Right lobe of liver (tissue), 6 donors: ENCODE data around the gene C6orf15. TPM values are rescaled to one million over a fixed set of nuclear protein-coding genes. Genes with fewer than 3 reads are reported as not detected.
"Not testable (repeated sequence)": the region's sequence is repeated elsewhere in the genome, so short reads cannot be mapped to it uniquely, and the experiment has no call there.

Experiments used
- ATAC-seq, 4 donors: fragments of 200-7000 bp; cut with Tn5 transposase; one replicate each; pipeline ENCODE4 v1.9.1; 2020; ENCODE audit warnings: mild to moderate bottlenecking in 4 of 4, moderate library complexity in 4 of 4
- DNase-seq, 3 donors: peaks; one replicate each; pipeline ENCODE4 v3.0.0-alpha.2; 2020
- H3K27ac ChIP-seq, 3 donors: fragments of 200-600 bp; one replicate each; pipeline ENCODE4 v1.8.0; 2022
- H3K27me3 ChIP-seq, 2 donors: fragments of 200-600 bp; one replicate each; pipeline ENCODE4 v1.8.0; 2022
- H3K36me3 ChIP-seq, 4 donors: fragments of 200-600 bp; sonication (generic) in 1 of 4; one replicate each; pipeline versions ENCODE4 v1.5.1 to v1.8.0; 2017 to 2022; ENCODE audit warnings: control low read depth in 1 of 4
- H3K4me1 ChIP-seq, 4 donors: fragments of 200-600 bp; sonication (generic) in 1 of 4; one replicate each; pipeline versions ENCODE4 v1.5.1 to v1.8.0; 2017 to 2022; ENCODE audit warnings: control low read depth in 1 of 4
- H3K4me3 ChIP-seq, 3 donors: fragments of 200-600 bp; one replicate each; pipeline ENCODE4 v1.8.0; 2022
- H3K9me3 ChIP-seq, 4 donors: fragments of 200-600 bp; sonication (generic) in 1 of 4; one replicate each; pipeline versions ENCODE4 v1.5.1 to v1.8.0; 2017 to 2022; ENCODE audit warnings: control low read depth in 1 of 4
- POLR2A ChIP-seq: fragments of 450-650 bp; IDR thresholded peaks from one replicate; pipeline ENCODE4 v1.6.1; 2017; ENCODE audit warnings: antibody characterized with exemption, mild to moderate bottlenecking
- WGBS: methylation state at CpG from one replicate; pipeline ENCODE4 v1.1.6; 2018; ENCODE audit warnings: low coverage, low lambda C conversion rate; ENCODE audit not compliant: insufficient coverage; ENCODE audit errors: missing lambda C conversion rate; 5-methylcytosine and 5-hydroxymethylcytosine counted together
- intact Hi-C, 2 donors: fragments of 100-400 bp; cut with DNase I; formaldehyde crosslinking; loops; one replicate each; pipeline versions ENCODE4 v1.11.2 to v1.14.1; 2022
- total RNA-seq, 6 experiments: library from RNA; depleted of rRNA in 2 of 6; stranded (reverse); fragments of >200 nt in 2 of 6; fragmentation: NEBNext Ultra II Directional in 3 of 6; extraction: Animal tissue kit (Norgen Biotek cat#: 25700) in 3 of 6; gene quantifications; one replicate each; pipeline versions ENCODE4 v1.1.0 to v1.2.4, GENCODE V29; 2016 to 2023
- TF ChIP-seq, protein P1 (sequence below), 4 donors: fragments of 200-600 bp in 3 of 4; fragments of 450-650 bp in 1 of 4; IDR thresholded peaks; one replicate each; pipeline versions ENCODE4 v1.5.1 to v1.8.0; 2016 to 2022; ENCODE audit warnings: antibody characterized with exemption in 4 of 4, mild to moderate bottlenecking in 2 of 4
- donor health status: DM: no; HTN: yes; CAD: no.
- donor health status: DM: no; HTN: no; CAD: no.
- donor health status: DM: no; HTN: no; CAD: no.
- donor health status: DM: no; HTN: yes; CAD: no.
- donor health status: DM: no; HTN: yes; CAD: no.

The C6orf15 gene
- total RNA-seq, 6 experiments from 2014 or later: not detected

DNA sequence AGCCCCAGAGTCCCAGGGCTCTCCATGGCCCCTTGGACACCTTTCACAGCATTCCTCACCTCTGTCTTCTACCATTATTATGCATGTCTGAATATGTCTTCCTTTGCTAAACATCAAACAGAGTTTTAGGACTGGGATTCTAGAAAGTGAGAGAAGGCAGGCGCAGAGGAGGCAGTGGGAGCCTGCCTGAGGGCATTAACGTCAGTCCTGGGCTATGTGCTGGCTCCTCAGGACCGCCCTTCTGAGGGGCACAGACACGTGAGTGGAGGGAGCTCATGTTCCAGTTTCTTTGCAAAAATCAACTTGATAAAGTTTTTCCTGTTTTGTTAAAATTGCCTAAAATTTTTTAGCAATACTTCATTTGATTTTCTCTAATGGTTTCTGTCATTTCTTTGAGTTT is 38.0 kb downstream of the C6orf15 start:
- Histone ChIP-seq H3K4me1 (peaks cover 0 to 6% (median 0%) of the 10 kb centered on the region in 4 donors), H3K4me3 (no peak overlapping the region), H3K36me3 (no peaks in the 10 kb centered on the region), H3K27ac (no peak overlapping the region), H3K27me3 (no peaks in the 10 kb centered on the region), H3K9me3 (no peaks in the 10 kb centered on the region)
- TF ChIP-seq, protein P1, sequence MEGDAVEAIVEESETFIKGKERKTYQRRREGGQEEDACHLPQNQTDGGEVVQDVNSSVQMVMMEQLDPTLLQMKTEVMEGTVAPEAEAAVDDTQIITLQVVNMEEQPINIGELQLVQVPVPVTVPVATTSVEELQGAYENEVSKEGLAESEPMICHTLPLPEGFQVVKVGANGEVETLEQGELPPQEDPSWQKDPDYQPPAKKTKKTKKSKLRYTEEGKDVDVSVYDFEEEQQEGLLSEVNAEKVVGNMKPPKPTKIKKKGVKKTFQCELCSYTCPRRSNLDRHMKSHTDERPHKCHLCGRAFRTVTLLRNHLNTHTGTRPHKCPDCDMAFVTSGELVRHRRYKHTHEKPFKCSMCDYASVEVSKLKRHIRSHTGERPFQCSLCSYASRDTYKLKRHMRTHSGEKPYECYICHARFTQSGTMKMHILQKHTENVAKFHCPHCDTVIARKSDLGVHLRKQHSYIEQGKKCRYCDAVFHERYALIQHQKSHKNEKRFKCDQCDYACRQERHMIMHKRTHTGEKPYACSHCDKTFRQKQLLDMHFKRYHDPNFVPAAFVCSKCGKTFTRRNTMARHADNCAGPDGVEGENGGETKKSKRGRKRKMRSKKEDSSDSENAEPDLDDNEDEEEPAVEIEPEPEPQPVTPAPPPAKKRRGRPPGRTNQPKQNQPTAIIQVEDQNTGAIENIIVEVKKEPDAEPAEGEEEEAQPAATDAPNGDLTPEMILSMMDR (IDR thresholded peaks at IDR 0.05): no peak
- TF ChIP-seq POLR2A: no peak
- DNase-seq: no peak
- intact Hi-C loops: no loop called here
- ATAC-seq: no peak
- 70% methylated on average over 4 of the region's 4 CpGs for WGBS

DNA sequence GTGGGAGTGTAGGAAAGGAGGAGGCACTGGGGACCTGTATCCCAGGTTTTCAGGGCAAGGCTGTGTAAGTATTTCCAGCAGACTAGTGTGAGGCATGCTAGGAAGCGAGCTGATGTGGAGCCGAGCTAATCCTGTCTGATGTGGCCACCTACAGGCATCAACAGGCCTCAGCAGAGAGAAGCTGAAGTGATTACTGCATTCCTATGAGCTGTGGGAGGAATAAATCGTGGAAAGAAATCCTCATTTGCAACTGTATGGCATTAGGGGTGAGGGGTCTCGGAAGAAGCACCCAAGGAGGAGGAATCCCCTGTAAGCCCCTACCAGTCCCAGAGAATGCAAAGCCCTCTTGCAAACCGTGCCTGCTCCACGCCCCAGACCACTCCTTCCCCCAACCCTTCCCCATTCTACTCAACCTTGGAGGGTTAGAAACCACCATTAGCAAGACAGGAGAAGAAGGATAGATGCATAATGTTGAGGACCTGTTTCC is 41.6 kb downstream of the C6orf15 start:
- ATAC-seq: peak; percentile 37 to 83 (median 56)
- no peak overlapping the region for H3K4me3 ChIP-seq
- H3K9me3 ChIP-seq: no peaks in the 10 kb centered on the region
- WGBS: 33% methylated on average over 3 of the region's 6 CpGs
- no peaks in the 10 kb centered on the region for H3K36me3 ChIP-seq
- no peak for TF ChIP-seq POLR2A
- TF ChIP-seq, protein P1 (IDR thresholded peaks at IDR 0.05): peak in 3 of 4 donors; percentile 7 to 32 (median 31)
- no peak overlapping the region for H3K27ac ChIP-seq
- H3K4me1 ChIP-seq: peaks cover 0 to 6% (median 0%) of the 10 kb centered on the region in 4 donors
- intact Hi-C loops: no loop called here
- H3K27me3 ChIP-seq: no peaks in the 10 kb centered on the region
- DNase-seq: no peak

DNA sequence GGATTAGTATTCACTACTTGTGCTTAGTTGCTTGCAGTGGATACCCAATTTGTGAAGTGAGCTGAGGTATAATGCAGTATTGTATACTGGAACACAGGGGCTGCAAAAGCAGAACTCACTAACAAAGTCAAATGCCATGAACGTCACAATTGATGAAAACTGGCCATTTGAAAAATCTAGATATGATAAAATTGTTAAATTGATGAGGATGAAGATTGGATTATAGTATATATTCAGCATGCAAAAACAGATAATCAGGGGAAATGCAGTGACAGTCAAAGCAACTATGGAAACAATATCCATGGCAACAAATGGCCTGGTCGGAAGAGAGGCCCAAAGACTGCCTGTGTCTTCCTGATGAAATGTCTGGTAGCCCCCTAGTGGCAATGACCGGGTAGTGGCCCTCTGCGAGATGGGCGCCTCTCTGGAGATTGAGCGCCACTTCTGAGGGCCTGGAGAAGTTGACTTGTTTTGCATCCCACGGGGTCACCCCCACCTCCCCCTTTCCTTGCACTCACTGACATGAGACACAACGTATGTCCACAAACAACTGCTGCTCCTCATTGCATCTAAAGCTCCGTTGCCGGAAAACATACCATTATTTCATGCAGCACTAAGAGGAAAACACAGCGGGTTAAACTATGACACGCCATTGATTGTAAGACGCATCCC is 43.6 kb downstream of the C6orf15 start:
- Histone ChIP-seq H3K27ac (no peak overlapping the region), H3K4me1 (peaks cover 0 to 6% (median 0%) of the 10 kb centered on the region in 4 donors), H3K4me3 (no peak overlapping the region), H3K36me3 (no peaks in the 10 kb centered on the region), H3K27me3 (no peaks in the 10 kb centered on the region), H3K9me3 (no peaks in the 10 kb centered on the region)
- 52% methylated on average over 13 of the region's 13 CpGs for WGBS
- intact Hi-C loops: loop anchor here in 1 of 2 donors (10.0 kb wide), 1 partner anchor 234 kb away; no protein-coding TSS in a partner anchor
- ATAC-seq (peak; percentile 89 to 99 (median 95)), DNase-seq (peak; percentile 56 to 77 (median 74))
- TF ChIP-seq, protein P1 (IDR thresholded peaks at IDR 0.05): peak; percentile 64 to 90 (median 88)
- no peak for TF ChIP-seq POLR2A

DNA sequence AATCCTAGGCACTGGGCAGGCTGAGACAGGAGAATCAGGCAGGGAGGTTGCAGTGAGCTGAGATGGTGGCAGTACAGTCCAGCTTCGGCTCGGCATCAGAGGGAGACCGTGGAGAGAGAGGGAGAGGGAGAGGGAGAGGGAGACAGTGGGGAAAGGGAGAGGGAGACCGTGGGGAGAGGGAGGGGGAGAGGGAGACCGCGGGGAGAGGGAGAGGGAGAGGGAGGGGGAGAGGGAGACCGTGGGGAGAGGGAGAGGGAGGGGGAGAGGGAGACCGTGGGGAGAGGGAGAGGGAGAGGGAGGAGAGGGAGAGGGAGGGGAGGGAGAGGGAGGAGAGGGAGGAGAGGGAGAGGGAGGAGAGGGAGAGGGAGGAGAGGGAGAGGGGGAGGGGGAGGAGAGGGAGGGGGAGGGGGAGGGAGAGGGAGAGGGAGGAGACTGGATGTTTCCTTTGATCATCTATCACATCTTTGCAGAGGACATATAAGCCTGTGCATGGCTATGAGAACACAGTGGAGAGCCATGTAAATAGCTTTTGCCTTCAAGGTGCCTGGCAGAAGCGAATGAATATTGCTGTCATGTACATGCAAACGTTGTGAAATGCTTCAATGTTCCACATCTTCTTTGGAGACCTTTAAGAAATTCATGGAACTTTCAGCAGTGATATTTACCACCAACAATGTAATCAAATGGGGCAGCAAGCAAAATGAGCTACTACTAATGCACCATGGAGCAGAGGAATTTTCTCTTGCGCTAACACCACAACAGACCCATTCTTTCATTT is 44.3 kb downstream of the C6orf15 start:
- not testable (repeated sequence) for ATAC-seq, H3K27me3 ChIP-seq, H3K4me3 ChIP-seq, DNase-seq, H3K4me1 ChIP-seq, H3K27ac ChIP-seq, H3K9me3 ChIP-seq, H3K36me3 ChIP-seq
- WGBS: 75% methylated on average over 10 of the region's 11 CpGs
- intact Hi-C loops: loop anchor here in 1 of 2 donors (10.0 kb wide), 1 partner anchor 233 kb away; no protein-coding TSS in a partner anchor

DNA sequence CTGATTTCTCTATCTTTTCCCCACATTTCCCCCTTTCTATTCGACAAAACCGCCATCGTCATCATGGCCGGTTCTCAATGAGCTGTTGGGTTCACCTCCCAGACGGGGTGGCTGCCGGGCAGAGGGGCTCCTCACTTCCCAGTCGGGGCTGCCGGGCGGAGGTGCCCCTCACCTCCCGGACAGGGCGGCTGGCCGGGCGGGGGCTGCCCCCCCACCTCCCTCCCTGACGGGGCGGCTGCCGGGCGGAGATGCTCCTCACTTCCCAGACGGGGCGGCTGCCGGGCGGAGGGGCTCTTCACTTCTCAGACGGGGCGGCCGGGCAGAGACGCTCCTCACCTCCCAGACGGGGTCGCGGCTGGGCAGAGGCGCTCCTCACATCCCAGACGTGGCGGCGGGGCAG is 45.3 kb downstream of the C6orf15 start:
- not testable (repeated sequence) for H3K27me3 ChIP-seq, H3K36me3 ChIP-seq, ATAC-seq, H3K4me3 ChIP-seq, DNase-seq, H3K4me1 ChIP-seq, H3K9me3 ChIP-seq, H3K27ac ChIP-seq
- WGBS: 82% methylated on average over 6 of the region's 32 CpGs
- intact Hi-C loops: loop anchor here in 1 of 2 donors (10.0 kb wide), 1 partner anchor 232 kb away; no protein-coding TSS in a partner anchor
